Kasumi-1 (cell line): ENCODE measurements around the gene PDE2A.
A peak's percentile ranks its signal among the peaks of the same experiment; 100 is the strongest.

Source experiments
- DNase-seq, 2 experiments: peaks; one replicate each; lab custom pipeline; 2025; lab: John Stamatoyannopoulos, UW

PDE2A gene

GRCh38 chr11:72613450-72613849 is 60.8 kb downstream of the PDE2A start:
- no peak for DNase-seq

- DNase-seq: no peak
Observed at GRCh38 chr11:72609476-72609875, 64.7 kb downstream of the PDE2A start.

- DNase-seq: peak; percentile 55 to 67
Observed at GRCh38 chr11:72609045-72609444, 65.2 kb downstream of the PDE2A start.

- no peak for DNase-seq
Observed at GRCh38 chr11:72607496-72607895, 66.7 kb downstream of the PDE2A start.

GRCh38 chr11:72606748-72607468 is 67.3 kb downstream of the PDE2A start:
- peak in 1 of 2 experiments; percentile 10 for DNase-seq

- DNase-seq: no peak
Observed at GRCh38 chr11:72605973-72606747, 68.1 kb downstream of the PDE2A start.

GRCh38 chr11:72604256-72604655 is 70.0 kb downstream of the PDE2A start:
- DNase-seq: no peak

GRCh38 chr11:72602250-72602904 is 71.8 kb downstream of the PDE2A start:
- DNase-seq: no peak

- DNase-seq: no peak
Observed at GRCh38 chr11:72600557-72600956, 73.7 kb downstream of the PDE2A start.

GRCh38 chr11:72599325-72600117 is 74.7 kb downstream of the PDE2A start:
- no peak for DNase-seq

GRCh38 chr11:72598906-72599305 is 75.3 kb downstream of the PDE2A start:
- no peak for DNase-seq

- no peak for DNase-seq
Observed at GRCh38 chr11:72598466-72598865, 75.8 kb downstream of the PDE2A start.

- DNase-seq: no peak
Observed at GRCh38 chr11:72597721-72598120, 76.5 kb downstream of the PDE2A start.

- no peak for DNase-seq
Observed at GRCh38 chr11:72595292-72595684, 78.9 kb downstream of the PDE2A start.

- no peak for DNase-seq
Observed at GRCh38 chr11:72594493-72595291, 79.5 kb downstream of the PDE2A start.

GRCh38 chr11:72592698-72593495 is 81.3 kb downstream of the PDE2A start:
- no peak for DNase-seq

- DNase-seq: no peak
Observed at GRCh38 chr11:72591785-72592502, 82.3 kb downstream of the PDE2A start.

GRCh38 chr11:72591023-72591422 is 83.2 kb downstream of the PDE2A start:
- DNase-seq: no peak
